Fibroblast of villous mesenchyme (primary cell): ENCODE measurements around the gene DACT2. TPM values are rescaled to one million over a fixed set of nuclear protein-coding genes. Genes with fewer than 3 reads are reported as not detected.
"Not testable (repeated sequence)": the region's sequence is repeated elsewhere in the genome, so short reads cannot be mapped to it uniquely, and the experiment has no call there.

Experiments
- DNase-seq: peaks from one replicate; pipeline ENCODE4 v3.0.0-alpha.2; 2010; ENCODE audit warnings: low read depth
- H3K4me3 ChIP-seq: 2 replicates; pipeline ENCODE4 v1.5.1; 2011; ENCODE audit warnings: low read depth, mild to moderate bottlenecking, low read length
- CTCF ChIP-seq: IDR thresholded peaks from 2 replicates; pipeline ENCODE4 v1.5.1; 2012; ENCODE audit warnings: low read depth, mild to moderate bottlenecking, low read length; ENCODE audit not compliant: insufficient read depth
- total RNA-seq: library from RNA; depleted of rRNA; stranded (reverse); fragments of >200 nt; gene quantifications from 2 replicates; pipeline ENCODE4 v1.2.3, GENCODE V29; 2012

DACT2 gene
- total RNA-seq, 1 donor = not detected

- TF ChIP-seq CTCF = no peak
- no peak for DNase-seq
- no peak overlapping the region for H3K4me3 ChIP-seq
These were observed 6.1 kb downstream of the DACT2 start for GRCh38 chr6:168313431-168314011.

- H3K4me3 ChIP-seq, DNase-seq: not testable (repeated sequence)
These were observed 7.5 kb downstream of the DACT2 start for GRCh38 chr6:168312125-168312507.

- no peak for TF ChIP-seq CTCF
- no peak overlapping the region for H3K4me3 ChIP-seq
- no peak for DNase-seq
These were observed 8.0 kb downstream of the DACT2 start for GRCh38 chr6:168311410-168312124.

- no peak for DNase-seq
- H3K4me3 ChIP-seq = no peak overlapping the region
- TF ChIP-seq CTCF = no peak
These were observed 8.6 kb downstream of the DACT2 start for GRCh38 chr6:168310945-168311344.

DNA sequence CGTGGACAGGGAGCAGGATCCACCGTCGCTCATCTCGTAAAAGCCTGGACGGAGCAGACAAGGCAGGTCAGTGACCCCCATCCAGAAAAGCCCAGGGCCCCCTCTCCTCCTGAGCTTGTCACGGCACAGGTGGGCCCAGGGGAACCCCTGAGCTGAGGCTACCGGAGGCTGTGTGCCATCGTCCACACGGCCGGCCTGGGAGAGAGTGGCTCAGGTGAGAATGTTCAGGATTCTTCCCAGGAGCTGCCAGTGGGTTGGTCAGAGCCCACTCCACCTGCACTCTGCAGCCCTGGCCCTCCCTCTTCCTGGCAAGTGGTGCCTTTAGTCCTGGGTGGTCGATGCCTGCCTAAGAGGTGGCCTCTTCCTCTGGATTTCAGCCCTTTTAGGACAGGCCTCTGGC is 9.2 kb downstream of the DACT2 start:
- no peak overlapping the region for H3K4me3 ChIP-seq
- no peak for DNase-seq
- no peak for TF ChIP-seq CTCF

- no peak for DNase-seq
- no peak for TF ChIP-seq CTCF
- H3K4me3 ChIP-seq = no peak overlapping the region
These were observed 9.6 kb downstream of the DACT2 start for GRCh38 chr6:168309997-168310396.

DNA sequence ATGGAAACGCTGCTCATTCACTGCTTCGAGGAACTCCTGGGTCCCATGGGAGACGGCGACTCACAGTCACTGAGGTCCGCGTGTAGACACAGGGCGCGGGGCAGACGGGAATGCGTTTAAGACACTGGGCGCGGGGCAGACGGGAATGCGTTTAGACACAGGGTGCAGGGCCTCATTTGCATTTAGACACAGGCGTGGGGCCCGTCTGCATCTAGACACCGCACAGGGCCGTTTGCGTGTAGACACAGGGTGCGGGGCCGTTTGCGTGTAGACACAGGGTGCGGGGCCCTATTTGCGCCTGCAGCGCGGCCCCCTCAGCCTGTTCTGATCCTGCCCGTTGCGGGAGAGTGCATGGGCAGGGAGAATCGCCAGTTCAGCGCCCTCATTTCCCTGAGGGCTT is 10.4 kb downstream of the DACT2 start:
- no peak overlapping the region for H3K4me3 ChIP-seq
- no peak for TF ChIP-seq CTCF
- no peak for DNase-seq
